ENCODE measurements around the gene MPRIP. TPM values are rescaled to one million over a fixed set of nuclear protein-coding genes. Genes with fewer than 3 reads are reported as not detected.

The MPRIP gene
- total RNA-seq, 1 experiment from 2014 or later, result 132 TPM

- H4K20me1 ChIP-seq (ENCODE audit: control insufficient read depth, insufficient read depth, insufficient read length), result no peaks in the 10 kb centered on the region
- H2BK120ac ChIP-seq (ENCODE audit: low read depth, low read length, poor library complexity, severe bottlenecking), result no peak overlapping the region
- no peak for TF ChIP-seq CTCF (conservative IDR thresholded peaks at IDR 0.05)
- H3K36me3 Mint-ChIP-seq (ENCODE audit: insufficient read depth in 1 of 3, low read depth in 3 of 3), result peaks cover 32 to 75% (median 72%) of the 10 kb centered on the region in 3 experiments; a peak in 6 of 7 replicates
- H2AFZ ChIP-seq (ENCODE audit: low read length), result no peak overlapping the region
- H3K4me2 ChIP-seq (ENCODE audit: insufficient read depth, insufficient read length, low read length), result no peak overlapping the region
- no peak overlapping the region for H3K18ac ChIP-seq (ENCODE audit: insufficient read length, low read depth, low read length)
- H3K56ac ChIP-seq (ENCODE audit: insufficient read length, low read depth, low read length), result no peak overlapping the region
- H2BK5ac ChIP-seq (ENCODE audit: insufficient read length, low read length), result no peak overlapping the region
- no CpG with 5 or more reads among the region's 26 CpGs for WGBS (ENCODE audit: extremely low coverage, insufficient read length, low lambda C conversion rate)
- no peaks in the 10 kb centered on the region for H3K4me1 ChIP-seq (ENCODE audit: insufficient read depth, low read length)
- no peak overlapping the region for H3K27ac Mint-ChIP-seq
- H2BK20ac ChIP-seq (ENCODE audit: low read depth, low read length, poor library complexity, severe bottlenecking), result no peak overlapping the region
- H2BK15ac ChIP-seq (ENCODE audit: low read depth, low read length), result no peak overlapping the region
- H3T11ph ChIP-seq (ENCODE audit: low read length), result no peak overlapping the region
- H4K8ac ChIP-seq (replicated peaks; ENCODE audit: insufficient read length, low read depth, low read length), result no peak overlapping the region
- H3K23ac ChIP-seq (ENCODE audit: insufficient read length, low read depth, low read length), result no peak overlapping the region
- H3K9me3 Mint-ChIP-seq, result no peaks in the 10 kb centered on the region
- no peak overlapping the region for H3K4ac ChIP-seq (ENCODE audit: low read depth, low read length)
- no peak overlapping the region for H2BK12ac ChIP-seq (ENCODE audit: insufficient read length, low read depth, low read length)
- H3K9ac ChIP-seq (ENCODE audit: extremely low read depth, insufficient read length, low read length), result no peak overlapping the region
- H3K23me2 ChIP-seq (ENCODE audit: insufficient read length, low read depth, low read length, poor library complexity, severe bottlenecking), result no peaks in the 10 kb centered on the region
- H3K9me3 ChIP-seq (ENCODE audit: control insufficient read depth, low read depth, low read length), result no peaks in the 10 kb centered on the region
- H2AK5ac ChIP-seq (ENCODE audit: insufficient read length, low read length), result no peak overlapping the region
- no peak for DNase-seq
- no peak overlapping the region for H3K14ac ChIP-seq (ENCODE audit: insufficient read depth, low read length)
- no peak overlapping the region for H4K91ac ChIP-seq (ENCODE audit: insufficient read length, low read depth, low read length)
- no peaks in the 10 kb centered on the region for H3K27me3 ChIP-seq (ENCODE audit: insufficient read depth, low read length)
- no peaks in the 10 kb centered on the region for H3K27me3 Mint-ChIP-seq (ENCODE audit: low read depth)
- no peak overlapping the region for H4K5ac ChIP-seq (ENCODE audit: insufficient read length, low read depth, low read length)
- H3K4me1 Mint-ChIP-seq, result no peaks in the 10 kb centered on the region
- no peak overlapping the region for H3K4me3 Mint-ChIP-seq
- H3K79me2 ChIP-seq (ENCODE audit: insufficient read depth, low read length), result no peaks in the 10 kb centered on the region
- H3K27ac ChIP-seq (ENCODE audit: insufficient read length, low read depth, low read length), result no peak overlapping the region
- no peaks in the 10 kb centered on the region for H3K79me1 ChIP-seq (ENCODE audit: insufficient read depth, low read depth, low read length, poor library complexity, severe bottlenecking)
Measured at GRCh38 chr17:17229416-17230384, 187.4 kb downstream of the MPRIP start.

Measured in H9 (cell line).